Large intestine (tissue), 3 donors: ENCODE results near the gene NAT14. TPM values are rescaled to one million over a fixed set of nuclear protein-coding genes. Genes with fewer than 3 reads are reported as not detected.

ENCODE experiments used
- DNase-seq, 2 donors: peaks; one replicate each; pipeline versions ENCODE4 v3.0.0 to v3.0.0-alpha.2; 2013
- H3K27ac ChIP-seq: one replicate; pipeline ENCODE4 v1.5.1; 2013; ENCODE audit warnings: low read length
- H3K27me3 ChIP-seq: 2 replicates; pipeline ENCODE4 v1.6.1; 2013; ENCODE audit warnings: low read length; ENCODE audit not compliant: control insufficient read depth, insufficient read depth
- H3K36me3 ChIP-seq: 2 replicates; pipeline ENCODE4 v1.6.1; 2013; ENCODE audit warnings: low read length; ENCODE audit not compliant: control insufficient read depth, insufficient read depth
- H3K4me1 ChIP-seq: one replicate; pipeline ENCODE4 v1.6.1; 2013; ENCODE audit warnings: low read length; ENCODE audit not compliant: control insufficient read depth, insufficient read depth
- H3K4me3 ChIP-seq: one replicate; pipeline ENCODE4 v1.5.1; 2013; ENCODE audit warnings: low read length
- H3K9me3 ChIP-seq: one replicate; pipeline ENCODE4 v1.6.1; 2013; ENCODE audit warnings: mild to moderate bottlenecking, low read depth, low read length, moderate library complexity; ENCODE audit not compliant: control insufficient read depth
- WGBS: methylation state at CpG from one replicate; pipeline ENCODE4 v1.1.5; 2013; ENCODE audit warnings: low lambda C conversion rate; ENCODE audit not compliant: insufficient coverage; 5-methylcytosine and 5-hydroxymethylcytosine counted together
- polyA plus RNA-seq: library from polyadenylated mRNA; unstranded; fragments of 120-200 nt; gene quantifications from one replicate; pipeline ENCODE4 v1.2.1, GENCODE V29; 2013

NAT14 gene
- polyA plus RNA-seq, 1 donor: 14.0 TPM

GRCh38 chr19:55486971-55487923 lies 2.3 kb downstream of the NAT14 start:
- Histone ChIP-seq H3K9me3 (peaks cover 3% of the 10 kb centered on the region), H3K36me3 (peaks cover 4% of the 10 kb centered on the region), H3K27ac (peak overlapping the region; percentile 59), H3K4me1 (peaks cover 12% of the 10 kb centered on the region), H3K4me3 (no peak overlapping the region), H3K27me3 (peaks cover 45% of the 10 kb centered on the region)
- peak; percentile 26 to 43 for DNase-seq
- WGBS: no CpG with 5 or more reads among the region's 27 CpGs

GRCh38 chr19:55487924-55488687 lies 3.1 kb downstream of the NAT14 start, which contains the start of gene SSC5D:
TSS of gene SSC5D (plus strand) at chr19:55488436. CDS start at chr19:55488590, 154 bp downstream.
- Histone ChIP-seq H3K4me1 (peaks cover 12% of the 10 kb centered on the region), H3K36me3 (no peaks in the 10 kb centered on the region), H3K27me3 (peaks cover 52% of the 10 kb centered on the region), H3K9me3 (peaks cover 3% of the 10 kb centered on the region), H3K27ac (peak within 1 kb of the TSS; percentile 59), H3K4me3 (no peak within 1 kb of the TSS)
- DNase-seq: no peak
- WGBS: no CpG with 5 or more reads among the region's 21 CpGs

GRCh38 chr19:55488986-55489710 lies 4.2 kb downstream of the NAT14 start:
- Histone ChIP-seq H3K27me3 (peaks cover 57% of the 10 kb centered on the region), H3K9me3 (peaks cover 3% of the 10 kb centered on the region), H3K4me1 (peaks cover 12% of the 10 kb centered on the region), H3K4me3 (no peak overlapping the region), H3K27ac (no peak overlapping the region), H3K36me3 (no peaks in the 10 kb centered on the region)
- DNase-seq: no peak
- WGBS: no CpG with 5 or more reads among the region's 36 CpGs

GRCh38 chr19:55489711-55490477 lies 4.9 kb downstream of the NAT14 start:
- WGBS: no CpG with 5 or more reads among the region's 21 CpGs
- Histone ChIP-seq H3K27ac (no peak overlapping the region), H3K4me3 (no peak overlapping the region), H3K4me1 (peaks cover 6% of the 10 kb centered on the region), H3K36me3 (no peaks in the 10 kb centered on the region), H3K27me3 (peaks cover 64% of the 10 kb centered on the region), H3K9me3 (peaks cover 3% of the 10 kb centered on the region)
- no peak for DNase-seq

GRCh38 chr19:55490478-55491432 lies 5.8 kb downstream of the NAT14 start:
- no peak for DNase-seq
- Histone ChIP-seq H3K27me3 (peaks cover 63% of the 10 kb centered on the region), H3K4me3 (no peak overlapping the region), H3K36me3 (no peaks in the 10 kb centered on the region), H3K9me3 (peaks cover 3% of the 10 kb centered on the region), H3K27ac (no peak overlapping the region), H3K4me1 (peaks cover 6% of the 10 kb centered on the region)
- 80% methylated on average over 4 of the region's 52 CpGs for WGBS

GRCh38 chr19:55491546-55492360 lies 6.8 kb downstream of the NAT14 start:
- no peak overlapping the region for H3K27ac ChIP-seq
- H3K36me3 ChIP-seq: no peaks in the 10 kb centered on the region
- peaks cover 63% of the 10 kb centered on the region for H3K27me3 ChIP-seq
- H3K4me3 ChIP-seq: no peak overlapping the region
- DNase-seq: no peak
- H3K4me1 ChIP-seq: peaks cover 6% of the 10 kb centered on the region
- WGBS: no CpG with 5 or more reads among the region's 24 CpGs
- H3K9me3 ChIP-seq: peaks cover 3% of the 10 kb centered on the region

- no peak for DNase-seq
- no peak overlapping the region for H3K27ac ChIP-seq
- H3K4me3 ChIP-seq: no peak overlapping the region
- no CpG with 5 or more reads among the region's 12 CpGs for WGBS
- H3K36me3 ChIP-seq: no peaks in the 10 kb centered on the region
- H3K9me3 ChIP-seq: peaks cover 3% of the 10 kb centered on the region
- peaks cover 63% of the 10 kb centered on the region for H3K27me3 ChIP-seq
- peaks cover 6% of the 10 kb centered on the region for H3K4me1 ChIP-seq
Observed at GRCh38 chr19:55492362-55492944, 7.5 kb downstream of the NAT14 start.

- no CpG with 5 or more reads among the region's 18 CpGs for WGBS
- peaks cover 6% of the 10 kb centered on the region for H3K4me1 ChIP-seq
- H3K4me3 ChIP-seq: no peak overlapping the region
- peaks cover 3% of the 10 kb centered on the region for H3K9me3 ChIP-seq
- H3K27me3 ChIP-seq: peaks cover 59% of the 10 kb centered on the region
- H3K27ac ChIP-seq: no peak overlapping the region
- no peaks in the 10 kb centered on the region for H3K36me3 ChIP-seq
- DNase-seq: no peak
Observed at GRCh38 chr19:55493052-55493644, 8.2 kb downstream of the NAT14 start.
